Endothelial cell of umbilical vein (primary cell): Measurements from ENCODE around the gene HDAC4. TPM values are rescaled to one million over a fixed set of nuclear protein-coding genes. Genes with fewer than 3 reads are reported as not detected.

ENCODE experiments used
- BruUV-seq: library from RNA; stranded (reverse); fragments of 400-500 nt; replicated peaks from 2 replicates; lab custom pipeline; 2021; lab: Mats Ljungman, UMichigan
- CTCF ChIA-PET: fragments of 300-600, 350-600 bp; sonication (Branson Sonifier 250); formaldehyde crosslinking; loops from one replicate; lab custom pipeline; 2021; ENCODE audit warnings: antibody characterized with exemption, inconsistent platforms; lab: Charles Lee
- POLR2A ChIA-PET: fragments of 300-600, 350-600 bp; sonication (Branson Sonifier 250); formaldehyde crosslinking; loops from one replicate; lab custom pipeline; 2021; ENCODE audit warnings: antibody characterized with exemption, inconsistent platforms; lab: Charles Lee
- DNase-seq: peaks from one replicate; pipeline ENCODE4 v3.0.0-alpha.2; 2011; ENCODE audit warnings: low read depth, low spot score
- FAIRE-seq: peaks from 2 replicates; lab custom pipeline; 2011; peaks lifted over from hg19 to GRCh38; lab: Jason Lieb, UNC
- H2AFZ ChIP-seq: 2 replicates; pipeline ENCODE4 v1.6.0; 2012; ENCODE audit warnings: low read depth, low read length, control low read depth, inconsistent platforms
- H3K27ac ChIP-seq: 2 replicates; pipeline ENCODE4 v1.5.1; 2011; ENCODE audit warnings: low read depth, mild to moderate bottlenecking, control low read depth, low read length, moderate library complexity; ENCODE audit not compliant: insufficient read depth
- H3K27me3 ChIP-seq, 2 experiments: 2 replicates each; pipeline versions ENCODE4 v1.6.0 to v1.6.1; 2011; ENCODE audit warnings: low read length in 2 of 2, mixed read lengths in 1 of 2; ENCODE audit not compliant: control insufficient read depth in 2 of 2, insufficient read depth in 2 of 2
- H3K36me3 ChIP-seq, 2 experiments: 2 replicates in 1 of 2; 3 replicates in 1 of 2; pipeline ENCODE4 v1.5.1; 2011; ENCODE audit warnings: low read length in 2 of 2, mild to moderate bottlenecking in 1 of 2, moderate library complexity in 1 of 2; ENCODE audit not compliant: control insufficient read depth in 2 of 2, insufficient read depth in 2 of 2; ENCODE audit errors: extremely low read depth in 1 of 2
- H3K4me1 ChIP-seq: 3 replicates; pipeline ENCODE4 v1.5.1; 2011; ENCODE audit warnings: mild to moderate bottlenecking, low read length; ENCODE audit not compliant: control insufficient read depth, insufficient read depth; ENCODE audit errors: extremely low read depth
- H3K4me2 ChIP-seq: 2 replicates; pipeline ENCODE4 v1.6.1; 2011; ENCODE audit warnings: low read length, control low read depth, mixed read lengths; ENCODE audit not compliant: insufficient read depth
- H3K4me3 ChIP-seq, 3 experiments: fragments of 200-600 bp in 1 of 3; sonication (generic), shearing (Covaris generic) in 1 of 3; replicated peaks in 1 of 3; 2 replicates each; pipeline ENCODE4 v1.5.1; 2011 to 2016; ENCODE audit warnings: control low read depth in 3 of 3, low read length in 3 of 3, mild to moderate bottlenecking in 2 of 3, inconsistent platforms in 1 of 3, low read depth in 1 of 3, moderate library complexity in 1 of 3; ENCODE audit not compliant: insufficient read depth in 1 of 3
- H3K79me2 ChIP-seq: 2 replicates; pipeline ENCODE4 v1.6.0; 2012; ENCODE audit warnings: low read length, inconsistent platforms; ENCODE audit not compliant: control insufficient read depth, insufficient read depth
- H3K9ac ChIP-seq: replicated peaks from 2 replicates; pipeline ENCODE3; 2011; ENCODE audit warnings: low read length, control low read depth; ENCODE audit not compliant: insufficient read depth; ENCODE audit errors: extremely low read depth
- H3K9me1 ChIP-seq: replicated peaks from 3 replicates; pipeline ENCODE4 v1.6.0; 2011; ENCODE audit warnings: mild to moderate bottlenecking, low read length; ENCODE audit not compliant: control insufficient read depth, insufficient read depth; ENCODE audit errors: extremely low read depth
- H3K9me3 ChIP-seq: replicated peaks from 2 replicates; pipeline ENCODE4 v1.5.1; 2012; ENCODE audit warnings: low read length, inconsistent platforms; ENCODE audit not compliant: control insufficient read depth, insufficient read depth
- H4K20me1 ChIP-seq: replicated peaks from 2 replicates; pipeline ENCODE3; 2011; ENCODE audit warnings: mild to moderate bottlenecking, low read length; ENCODE audit not compliant: control insufficient read depth, insufficient read depth; ENCODE audit errors: extremely low read depth
- CTCF ChIP-seq, 2 donors: IDR thresholded peaks; 1 replicate in 1 of 2; 2 replicates in 1 of 2; pipeline ENCODE4 v1.5.1; 2011; ENCODE audit warnings: low read length in 2 of 2, mild to moderate bottlenecking in 2 of 2, moderate library complexity in 2 of 2, control low read depth in 1 of 2, inconsistent platforms in 1 of 2, low read depth in 1 of 2; ENCODE audit not compliant: insufficient read depth in 1 of 2; ENCODE audit errors: extremely low read depth in 1 of 2
- EZH2 ChIP-seq: IDR thresholded peaks from 2 replicates; pipeline ENCODE4 v1.6.1; 2012; ENCODE audit warnings: borderline replicate concordance, low read depth, mild to moderate bottlenecking, moderate library complexity, low read length, inconsistent platforms; ENCODE audit not compliant: severe bottlenecking
- FOS ChIP-seq: IDR thresholded peaks from 2 replicates; pipeline ENCODE4 v1.6.1; 2011; ENCODE audit warnings: mild to moderate bottlenecking, low read length, moderate library complexity, borderline replicate concordance; ENCODE audit not compliant: insufficient read depth
- GATA2 ChIP-seq: IDR thresholded peaks from 2 replicates; pipeline ENCODE4 v1.7.0; 2011; ENCODE audit warnings: low read depth, mild to moderate bottlenecking, moderate library complexity, mixed read lengths, low read length; ENCODE audit not compliant: insufficient read length, insufficient read depth
- JUN ChIP-seq: IDR thresholded peaks from 2 replicates; pipeline ENCODE4 v1.6.1; 2011; ENCODE audit warnings: borderline replicate concordance, low read depth; ENCODE audit not compliant: insufficient read length, insufficient read depth
- MAX ChIP-seq: IDR thresholded peaks from 2 replicates; pipeline ENCODE4 v1.6.1; 2011; ENCODE audit not compliant: insufficient read depth, insufficient read length
- MYC ChIP-seq: IDR thresholded peaks from one replicate; pipeline ENCODE4 v1.6.1; 2011; ENCODE audit warnings: mild to moderate bottlenecking, low read depth, low read length
- POLR2A ChIP-seq: IDR thresholded peaks from 2 replicates; pipeline ENCODE4 v1.6.1; 2012; ENCODE audit warnings: low read depth, mild to moderate bottlenecking, control low read depth, low read length
- POLR2AphosphoS5 ChIP-seq: IDR thresholded peaks from 2 replicates; pipeline ENCODE4 v1.6.1; 2012; ENCODE audit warnings: low read depth, mild to moderate bottlenecking, control low read depth, low read length, moderate library complexity; ENCODE audit not compliant: insufficient read depth
- dilution Hi-C: fragments of 300-500 bp; cut with MboI; formaldehyde crosslinking; loops from one replicate; pipeline ENCODE4 v1.15.0; 2019; ENCODE audit warnings: low sequenced_read_pairs; ENCODE audit not compliant: extremely low pct_ligation_motif_present
- intact Hi-C: fragments of 100-400 bp; cut with micrococcal nuclease; formaldehyde crosslinking; loops from one replicate; pipeline ENCODE4 v1.10.0; 2022
- polyA plus RNA-seq, 4 experiments: library from polyadenylated mRNA; depleted of rRNA in 3 of 4; stranded (reverse) in 3 of 4; unstranded in 1 of 4; fragments of >200 nt; gene quantifications; 2 replicates each; pipeline versions ENCODE4 v1.2.1 to v1.2.3, GENCODE V29; 2011 to 2012; ENCODE audit warnings: missing spikeins in 1 of 4
- total RNA-seq: library from RNA; stranded (reverse); gene quantifications from 2 replicates; pipeline ENCODE4 v1.2.3, GENCODE V29; 2021

Gene HDAC4
- total and polyA plus RNA-seq, 2 donors (not counting 3 experiments of a cell fraction or from before 2014, with no cell fraction given) = 13.4 to 33.0 TPM

- no peaks in the 10 kb centered on the region for H3K9me3 ChIP-seq
- FAIRE-seq (no peak), DNase-seq (no peak)
- peaks cover 7% of the 10 kb centered on the region for H3K79me2 ChIP-seq
- H3K27me3 ChIP-seq = no peaks in the 10 kb centered on the region
- dilution Hi-C loops = no loop called here
- H4K20me1 ChIP-seq = no peaks in the 10 kb centered on the region
- H3K4me3 ChIP-seq = no peak overlapping the region
- TF ChIP-seq CTCF (IDR thresholded peaks at IDR 0.05; ENCODE audit: extremely low read depth in 1 of 2, insufficient read depth in 1 of 2, low read depth in 1 of 2, low read length in 2 of 2) (no peak), GATA2 (no peak), FOS (no peak), MAX (no peak), JUN (no peak), POLR2AphosphoS5 (no peak), POLR2A (no peak), MYC (no peak), EZH2 (no peak)
- BruUV-seq = no TSS peak
- no peak overlapping the region for H3K9ac ChIP-seq
- H3K9me1 ChIP-seq = no peaks in the 10 kb centered on the region
- H3K4me2 ChIP-seq = no peak overlapping the region
- no peaks in the 10 kb centered on the region for H3K4me1 ChIP-seq
- intact Hi-C loops = loop anchor here (5.0 kb wide), 1 partner anchor 1004 kb away; no protein-coding TSS in a partner anchor
- H3K27ac ChIP-seq = no peak overlapping the region
- ChIA-PET POLR2A (no interaction called here), CTCF (interaction anchor here (2.0 kb wide), 1 partner anchor 15 kb away, joined by 5 read pairs; no protein-coding TSS in a partner anchor)
- no peaks in the 10 kb centered on the region for H3K36me3 ChIP-seq
- H2AFZ ChIP-seq = no peak overlapping the region
Measured at GRCh38 chr2:239343460-239343859, 57.4 kb downstream of the HDAC4 start.
